ENCODE data around the gene MSANTD1.

The MSANTD1 gene

DNA sequence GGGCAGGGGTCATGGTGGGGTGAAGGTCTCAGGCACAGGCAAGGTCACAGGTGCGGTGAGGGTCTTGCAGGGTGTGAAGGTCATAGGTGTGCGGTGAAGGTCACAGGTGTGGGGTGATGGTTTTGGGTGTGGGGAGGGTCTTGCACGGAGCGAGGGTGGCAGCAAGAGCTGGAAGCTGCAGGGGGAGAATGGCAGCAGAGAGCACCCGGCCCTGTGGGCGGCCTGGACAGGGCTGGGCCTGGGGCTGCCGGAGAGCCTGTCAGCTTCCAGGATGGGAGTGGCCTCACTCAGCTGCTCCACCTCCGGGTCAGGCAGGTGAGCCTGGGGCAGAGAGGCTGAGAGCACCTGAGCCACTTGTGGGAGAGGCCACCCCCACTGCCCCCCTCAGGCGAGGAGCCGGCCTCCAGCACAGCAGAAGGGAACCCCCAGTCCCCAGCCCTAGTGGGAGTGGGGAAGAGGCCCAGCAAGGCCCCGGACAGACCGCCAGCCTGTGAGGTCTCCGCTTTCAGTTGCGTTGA is 1.5 kb downstream of the MSANTD1 start:
- no peak for DNase-seq

GRCh38 chr4:3250956-3251690 is 2.2 kb downstream of the MSANTD1 start:
- DNase-seq = no peak

- DNase-seq = no peak
These were observed 2.9 kb downstream of the MSANTD1 start for GRCh38 chr4:3251691-3252479.

DNA sequence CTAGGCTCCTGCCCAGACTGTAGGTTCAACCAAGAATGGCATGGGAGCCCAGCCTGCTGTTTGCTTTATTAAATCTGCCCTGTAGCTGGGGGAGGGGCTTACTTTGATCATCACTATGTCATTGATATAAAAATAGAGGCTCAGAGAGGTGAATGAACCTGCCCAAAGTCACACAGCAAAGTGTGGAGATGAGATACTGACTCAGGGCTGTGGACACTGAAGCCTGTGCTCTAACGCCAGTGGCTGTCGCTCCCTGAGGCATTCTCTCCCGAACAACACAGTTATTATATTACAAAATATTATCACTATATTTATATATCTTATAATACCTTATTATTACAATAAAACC is 3.5 kb downstream of the MSANTD1 start:
- DNase-seq = no peak

GRCh38 chr4:3252831-3253641 is 4.1 kb downstream of the MSANTD1 start:
- DNase-seq = no peak

- no peak for DNase-seq
These were observed 4.8 kb downstream of the MSANTD1 start for GRCh38 chr4:3253808-3254207.

- no peak for DNase-seq
These were observed 5.6 kb downstream of the MSANTD1 start for GRCh38 chr4:3254302-3255131.

DNA sequence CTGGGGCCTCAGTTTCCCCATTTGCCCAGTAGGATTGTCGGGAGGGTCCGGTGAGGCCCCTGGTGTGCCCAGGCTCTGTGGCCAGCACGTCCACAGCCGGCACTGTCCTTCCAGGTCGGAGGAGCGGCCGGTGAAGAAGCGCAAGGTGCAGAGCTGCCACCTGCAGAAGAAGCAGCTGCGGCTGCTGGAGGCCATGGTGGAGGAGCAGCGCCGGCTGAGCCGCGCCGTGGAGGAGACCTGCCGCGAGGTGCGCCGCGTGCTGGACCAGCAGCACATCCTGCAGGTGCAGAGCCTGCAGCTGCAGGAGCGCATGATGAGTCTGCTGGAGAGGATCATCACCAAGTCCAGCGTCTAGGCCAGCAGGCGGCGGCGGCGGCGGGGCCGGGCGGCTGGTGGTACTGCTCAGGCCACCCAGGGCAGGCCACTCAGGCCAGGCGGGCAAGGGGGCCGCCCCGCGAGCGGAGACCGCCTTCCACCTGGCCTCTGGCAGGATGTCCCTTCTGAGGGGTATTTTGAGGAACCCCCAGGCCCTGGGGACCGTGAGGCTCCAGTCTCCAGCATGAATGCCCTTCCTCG is 6.7 kb downstream of the MSANTD1 start:
- no peak for DNase-seq

- no peak for DNase-seq
These were observed 7.5 kb downstream of the MSANTD1 start for GRCh38 chr4:3256230-3257102.

DNA sequence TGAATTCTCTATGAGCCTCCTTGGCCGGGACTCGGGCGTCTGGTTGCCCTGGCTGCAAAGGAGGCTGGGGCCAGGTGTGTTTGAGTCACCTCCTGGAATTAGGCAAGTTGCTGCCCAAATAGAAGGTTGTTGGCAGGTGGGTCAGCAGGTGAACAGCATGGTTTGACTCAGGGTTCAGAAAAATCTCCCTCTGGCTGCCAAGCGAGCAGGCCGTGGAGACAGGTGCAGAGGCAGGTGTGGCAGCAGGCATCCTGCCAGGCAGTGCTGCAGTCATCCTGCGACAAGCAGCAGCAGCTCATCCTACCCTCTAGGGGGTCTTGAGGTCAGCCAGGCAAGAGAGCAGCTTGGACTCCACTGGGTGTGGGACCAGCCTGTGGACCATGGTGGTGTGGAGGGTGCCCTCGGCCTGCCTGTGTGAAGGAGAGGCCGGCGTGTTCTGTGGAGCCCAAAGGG is 8.2 kb downstream of the MSANTD1 start:
- DNase-seq = no peak

GRCh38 chr4:3257556-3258482 is 8.9 kb downstream of the MSANTD1 start:
- DNase-seq = no peak

GRCh38 chr4:3261411-3262207 is 12.7 kb downstream of the MSANTD1 start:
- DNase-seq = no peak

- no peak for DNase-seq
These were observed 13.5 kb downstream of the MSANTD1 start for GRCh38 chr4:3262208-3263052.

DNA sequence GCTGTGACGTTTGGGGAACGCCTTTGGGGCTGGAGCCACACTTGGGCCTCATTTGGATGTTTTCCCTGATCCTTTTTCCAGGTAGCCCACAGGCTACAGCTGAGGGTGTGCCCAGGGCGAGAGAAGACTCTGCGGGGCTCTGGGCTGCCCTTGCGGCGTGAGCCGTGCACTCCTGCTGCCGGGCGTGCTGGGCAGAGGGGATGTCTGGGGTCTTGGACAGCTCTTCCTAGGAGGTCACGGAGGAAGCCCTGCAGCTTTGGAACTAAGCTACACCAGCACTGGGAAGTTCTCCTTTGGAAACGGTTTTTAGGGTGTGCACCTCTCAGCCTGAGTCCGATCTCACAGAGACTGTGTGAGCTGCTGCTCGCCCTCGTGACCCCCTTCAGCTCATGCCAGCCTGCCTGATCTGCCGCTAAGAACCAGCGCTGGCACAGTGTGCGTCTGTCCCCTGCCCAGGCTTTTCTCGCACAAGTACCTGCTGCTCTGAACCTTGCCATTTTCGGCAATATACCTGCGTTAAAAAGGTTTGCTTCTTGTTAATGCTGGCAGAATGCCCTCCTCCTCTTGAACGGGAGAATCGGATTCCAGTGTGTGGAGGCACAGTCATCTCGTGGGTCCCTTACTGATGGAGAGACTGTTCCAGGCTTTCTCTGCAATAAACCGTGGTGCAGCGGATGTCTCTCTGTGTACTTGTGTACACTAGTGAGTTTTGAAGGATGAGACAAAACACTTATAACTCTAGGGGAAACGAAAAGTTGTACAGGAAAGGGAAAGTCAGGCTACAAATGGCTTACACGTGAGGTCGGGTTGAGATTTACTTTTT is 14.3 kb downstream of the MSANTD1 start:
- DNase-seq = no peak

DNA sequence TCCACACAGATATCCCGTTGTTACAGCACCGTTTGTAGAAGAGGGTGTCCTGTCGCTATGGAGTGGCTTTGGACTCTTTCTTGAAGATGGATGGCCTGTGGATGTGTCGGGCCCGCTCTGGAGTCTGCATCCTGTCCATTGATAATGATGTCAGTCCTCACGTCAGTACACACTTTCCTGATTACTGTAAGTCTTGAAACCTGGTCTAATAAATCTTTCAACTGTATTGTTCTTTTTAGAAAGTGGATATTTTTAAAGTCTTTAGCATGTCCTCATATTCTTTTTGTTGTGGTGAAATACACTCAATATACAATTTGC is 14.9 kb downstream of the MSANTD1 start:
- DNase-seq = no peak

DNA sequence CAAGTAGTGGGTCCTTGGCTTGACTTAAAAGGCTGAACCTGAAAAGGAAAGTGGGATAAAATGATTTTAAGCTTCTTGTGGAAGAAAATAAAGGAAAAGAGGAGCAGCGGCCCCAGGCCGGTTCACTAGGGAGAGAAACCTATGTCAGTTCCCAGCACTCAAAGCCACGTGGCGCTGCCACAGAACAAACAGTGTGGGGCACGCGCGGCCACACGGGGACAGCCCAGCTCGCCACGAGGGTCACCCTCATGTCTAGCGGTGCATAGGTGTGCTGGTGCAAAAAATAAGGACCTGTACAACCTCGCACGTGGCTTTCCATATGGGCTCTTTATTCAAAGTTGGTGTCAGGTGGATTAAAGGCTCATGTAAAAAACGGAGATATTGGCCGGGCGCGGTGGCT is 17.1 kb downstream of the MSANTD1 start:
- no peak for DNase-seq

Data from stimulated activated CD4-positive, alpha-beta T cell treated with anti-CD3 and anti-CD28 coated beads, Interleukin-4, amount 100 ng/mL, for 1 hour (primary cell).